Measurements from ENCODE around the gene TTC7B.

- TF ChIP-seq POLR2A (IDR thresholded peaks at IDR 0.05) = no peak
- no peak for TF ChIP-seq CTCF (IDR thresholded peaks at IDR 0.05)
Observed at GRCh38 chr14:90775441-90775840, 40.8 kb downstream of the TTC7B start.
